HG03196 (cell line): ENCODE data around the gene RCCD1.

Experiments
- ATAC-seq: cut with Tn5 transposase; IDR thresholded peaks from one replicate; pipeline ENCODE4 v1.9.1; 2021; ENCODE audit not compliant: unreplicated experiment

RCCD1 gene

GRCh38 chr15:90962021-90962420, 7.3 kb downstream of the RCCD1 start:
- no peak for ATAC-seq

GRCh38 chr15:90966262-90966661, 11.6 kb downstream of the RCCD1 start:
- ATAC-seq: no peak

GRCh38 chr15:90967206-90967605, 12.5 kb downstream of the RCCD1 start:
- no peak for ATAC-seq

- no peak for ATAC-seq
These were observed 13.8 kb downstream of the RCCD1 start for GRCh38 chr15:90968434-90968833.

GRCh38 chr15:90970274-90970673, 15.6 kb downstream of the RCCD1 start:
- ATAC-seq: no peak

- no peak for ATAC-seq
These were observed 17.4 kb downstream of the RCCD1 start for GRCh38 chr15:90972133-90972532.

GRCh38 chr15:90974216-90974615, 19.5 kb downstream of the RCCD1 start:
- no peak for ATAC-seq

- no peak for ATAC-seq
These were observed 24.9 kb downstream of the RCCD1 start for GRCh38 chr15:90979582-90979981.

GRCh38 chr15:90981681-90982080, 27.0 kb downstream of the RCCD1 start:
- peak; percentile 55 for ATAC-seq

- ATAC-seq: peak; percentile 37
These were observed 27.5 kb downstream of the RCCD1 start for GRCh38 chr15:90982135-90982534.

- ATAC-seq: no peak
These were observed 32.3 kb downstream of the RCCD1 start for GRCh38 chr15:90986790-90987507.

GRCh38 chr15:90987561-90988141, 33.0 kb downstream of the RCCD1 start:
- ATAC-seq: no peak

- ATAC-seq: no peak
These were observed 33.6 kb downstream of the RCCD1 start for GRCh38 chr15:90988296-90988695.

- no peak for ATAC-seq
These were observed 34.5 kb downstream of the RCCD1 start for GRCh38 chr15:90989040-90989768.

- ATAC-seq: no peak
These were observed 35.8 kb downstream of the RCCD1 start for GRCh38 chr15:90990446-90990845.

GRCh38 chr15:90991587-90992285, 37.1 kb downstream of the RCCD1 start:
- no peak for ATAC-seq

GRCh38 chr15:90994059-90994416, 39.4 kb downstream of the RCCD1 start:
- peak; percentile 12 for ATAC-seq

GRCh38 chr15:90994417-90995311, 40.0 kb downstream of the RCCD1 start, which contains the start of gene PRC1:
Gene PRC1 (minus strand): TSS chr15:90994535. CDS start chr15:90994417, 118 bp downstream.
- ATAC-seq: peak; percentile 96

- no peak for ATAC-seq
These were observed 44.1 kb downstream of the RCCD1 start for GRCh38 chr15:90998737-90999136.

GRCh38 chr15:91001209-91001608, 46.5 kb downstream of the RCCD1 start:
- no peak for ATAC-seq
